ENCODE measurements around the gene FAM83E. TPM values are rescaled to one million over a fixed set of nuclear protein-coding genes. Genes with fewer than 3 reads are reported as not detected.

The FAM83E gene
- polyA plus RNA-seq, 3 donors, result not detected

DNA sequence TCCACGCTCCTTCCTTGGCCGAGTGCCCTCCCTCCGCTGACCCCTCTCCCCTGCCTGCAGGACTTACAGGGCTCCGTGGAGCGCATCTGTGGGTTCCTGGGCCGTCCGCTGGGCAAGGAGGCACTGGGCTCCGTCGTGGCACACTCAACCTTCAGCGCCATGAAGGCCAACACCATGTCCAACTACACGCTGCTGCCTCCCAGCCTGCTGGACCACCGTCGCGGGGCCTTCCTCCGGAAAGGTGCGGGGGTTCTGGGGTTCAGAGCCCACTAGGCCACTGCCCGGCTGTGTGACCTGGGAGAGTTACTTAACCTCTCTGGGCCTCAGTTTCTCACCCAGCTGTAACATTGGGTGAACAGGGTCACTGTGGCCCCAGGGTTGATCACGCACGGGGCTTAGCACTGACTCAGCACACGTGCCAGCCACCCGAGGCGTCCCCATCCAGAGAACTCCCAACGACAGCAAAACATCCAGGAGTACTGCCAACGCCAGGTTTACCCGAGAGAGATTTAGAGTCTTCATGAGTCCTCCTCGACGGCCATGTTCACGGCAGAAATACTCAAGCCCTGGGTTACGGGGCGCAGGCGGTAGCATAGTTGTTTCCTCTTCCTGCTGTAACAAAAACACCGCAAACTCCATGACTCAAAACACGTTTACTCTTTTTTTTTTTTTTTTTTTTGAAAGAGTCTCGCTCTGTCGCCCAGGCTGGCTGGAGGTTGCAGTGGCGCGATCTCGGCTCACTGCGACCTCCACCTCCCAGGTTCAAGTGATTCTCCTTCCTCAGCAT, 18.0 kb downstream of the FAM83E start:
- Histone ChIP-seq H3K79me2 (ENCODE audit: insufficient read depth, low read length) (no peaks in the 10 kb centered on the region), H3K4me3 (replicated peaks in 1 of 3; ENCODE audit: low read depth in 2 of 3, low read length in 3 of 3) (no peak overlapping the region), H2AFZ (ENCODE audit: insufficient read depth, low read depth, low read length, poor library complexity, severe bottlenecking) (no peak overlapping the region), H3K27me3 (ENCODE audit: control insufficient read depth in 2 of 2, insufficient read depth in 2 of 2, low read length in 2 of 2) (no peaks in the 10 kb centered on the region), H3K4me2 (replicated peaks; ENCODE audit: extremely low read depth, low read length, poor library complexity, severe bottlenecking) (no peak overlapping the region), H3K36me3 (replicated peaks in 1 of 2; ENCODE audit: control insufficient read depth in 1 of 2, insufficient read depth in 2 of 2, low read length in 2 of 2) (no peaks in the 10 kb centered on the region), H3K4me1 (ENCODE audit: control insufficient read depth in 1 of 2, insufficient read depth in 2 of 2, low read length in 2 of 2) (no peaks in the 10 kb centered on the region), H3K9ac (ENCODE audit: insufficient read depth, low read length, poor library complexity, severe bottlenecking) (no peak overlapping the region), H3K27ac (ENCODE audit: low read depth in 1 of 2, low read length in 2 of 2) (no peak overlapping the region), H3K9me3 (replicated peaks in 1 of 2; ENCODE audit: control insufficient read depth in 1 of 2, insufficient read depth in 1 of 2, low read length in 2 of 2) (no peaks in the 10 kb centered on the region), H4K20me1 (ENCODE audit: insufficient read depth, low read length) (no peaks in the 10 kb centered on the region)
- peak overlapping the region in 1 of 2 donors; percentile 51 for H3K4me3 Mint-ChIP-seq
- WGBS (ENCODE audit: insufficient coverage), result 82% methylated on average over 32 of the region's 39 CpGs
- peak in 1 of 3 donors; percentile 45 for DNase-seq
- TF ChIP-seq, protein P1, sequence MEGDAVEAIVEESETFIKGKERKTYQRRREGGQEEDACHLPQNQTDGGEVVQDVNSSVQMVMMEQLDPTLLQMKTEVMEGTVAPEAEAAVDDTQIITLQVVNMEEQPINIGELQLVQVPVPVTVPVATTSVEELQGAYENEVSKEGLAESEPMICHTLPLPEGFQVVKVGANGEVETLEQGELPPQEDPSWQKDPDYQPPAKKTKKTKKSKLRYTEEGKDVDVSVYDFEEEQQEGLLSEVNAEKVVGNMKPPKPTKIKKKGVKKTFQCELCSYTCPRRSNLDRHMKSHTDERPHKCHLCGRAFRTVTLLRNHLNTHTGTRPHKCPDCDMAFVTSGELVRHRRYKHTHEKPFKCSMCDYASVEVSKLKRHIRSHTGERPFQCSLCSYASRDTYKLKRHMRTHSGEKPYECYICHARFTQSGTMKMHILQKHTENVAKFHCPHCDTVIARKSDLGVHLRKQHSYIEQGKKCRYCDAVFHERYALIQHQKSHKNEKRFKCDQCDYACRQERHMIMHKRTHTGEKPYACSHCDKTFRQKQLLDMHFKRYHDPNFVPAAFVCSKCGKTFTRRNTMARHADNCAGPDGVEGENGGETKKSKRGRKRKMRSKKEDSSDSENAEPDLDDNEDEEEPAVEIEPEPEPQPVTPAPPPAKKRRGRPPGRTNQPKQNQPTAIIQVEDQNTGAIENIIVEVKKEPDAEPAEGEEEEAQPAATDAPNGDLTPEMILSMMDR (IDR thresholded peaks at IDR 0.05), result no peak
- peaks cover 0 to 2% (median 0%) of the 10 kb centered on the region in 7 donors for H3K9me3 Mint-ChIP-seq
- peaks cover 4 to 8% (median 7%) of the 10 kb centered on the region in 3 donors for H3K27me3 Mint-ChIP-seq (ENCODE audit: low read depth in 3 of 3)
- intact Hi-C loops (cut with micrococcal nuclease), result no loop called here
- H3K4me1 Mint-ChIP-seq, result no peaks in the 10 kb centered on the region
- H3K36me3 Mint-ChIP-seq, result no peaks in the 10 kb centered on the region
- H3K27ac Mint-ChIP-seq, result peak overlapping the region in 1 of 7 donors; percentile 81

DNA sequence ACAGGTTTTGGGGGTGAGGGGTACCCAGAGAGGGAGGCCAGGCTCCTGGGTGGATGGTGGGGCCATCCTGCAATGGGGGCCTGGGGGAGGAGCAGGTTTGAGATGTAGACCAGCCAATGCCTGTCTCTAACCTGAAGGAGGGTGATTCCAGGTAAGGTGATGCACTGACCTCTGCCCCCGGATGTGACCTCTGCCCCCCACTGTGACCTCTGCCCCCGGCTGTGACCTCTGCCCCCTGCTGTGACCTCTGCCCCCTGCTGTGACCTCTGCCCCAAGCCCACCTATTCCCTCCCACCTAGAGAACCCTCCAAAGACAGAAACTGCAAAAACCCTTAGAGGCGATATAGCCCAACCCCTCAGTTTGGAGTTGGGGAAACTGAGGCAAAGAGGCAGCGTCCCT, 18.6 kb downstream of the FAM83E start:
- H2AFZ ChIP-seq (ENCODE audit: insufficient read depth, low read depth, low read length, poor library complexity, severe bottlenecking), result no peak overlapping the region
- 90% methylated on average over 2 of the region's 4 CpGs for WGBS (ENCODE audit: insufficient coverage)
- no peaks in the 10 kb centered on the region for H4K20me1 ChIP-seq (ENCODE audit: insufficient read depth, low read length)
- Mint-ChIP-seq H3K36me3 (no peaks in the 10 kb centered on the region), H3K4me1 (no peaks in the 10 kb centered on the region), H3K9me3 (peaks cover 0 to 2% (median 0%) of the 10 kb centered on the region in 7 donors), H3K4me3 (no peak overlapping the region), H3K27me3 (ENCODE audit: low read depth in 3 of 3) (peaks cover 6 to 8% (median 8%) of the 10 kb centered on the region in 3 donors), H3K27ac (no peak overlapping the region)
- TF ChIP-seq, protein P1 (IDR thresholded peaks at IDR 0.05), result no peak
- H3K27ac ChIP-seq (ENCODE audit: low read depth in 1 of 2, low read length in 2 of 2), result no peak overlapping the region
- no peaks in the 10 kb centered on the region for H3K27me3 ChIP-seq (ENCODE audit: control insufficient read depth in 2 of 2, insufficient read depth in 2 of 2, low read length in 2 of 2)
- intact Hi-C loops (cut with micrococcal nuclease), result no loop called here
- DNase-seq, result no peak
- no peaks in the 10 kb centered on the region for H3K79me2 ChIP-seq (ENCODE audit: insufficient read depth, low read length)
- H3K4me1 ChIP-seq (ENCODE audit: control insufficient read depth in 1 of 2, insufficient read depth in 2 of 2, low read length in 2 of 2), result no peaks in the 10 kb centered on the region
- H3K4me2 ChIP-seq (replicated peaks; ENCODE audit: extremely low read depth, low read length, poor library complexity, severe bottlenecking), result no peak overlapping the region
- H3K9me3 ChIP-seq (replicated peaks in 1 of 2; ENCODE audit: control insufficient read depth in 1 of 2, insufficient read depth in 1 of 2, low read length in 2 of 2), result no peaks in the 10 kb centered on the region
- no peaks in the 10 kb centered on the region for H3K36me3 ChIP-seq (replicated peaks in 1 of 2; ENCODE audit: control insufficient read depth in 1 of 2, insufficient read depth in 2 of 2, low read length in 2 of 2)
- no peak overlapping the region for H3K9ac ChIP-seq (ENCODE audit: insufficient read depth, low read length, poor library complexity, severe bottlenecking)
- no peak overlapping the region for H3K4me3 ChIP-seq (replicated peaks in 1 of 3; ENCODE audit: low read depth in 2 of 3, low read length in 3 of 3)
